Liver (tissue), 9 donors: ENCODE results near the gene UMPS. TPM values are rescaled to one million over a fixed set of nuclear protein-coding genes. Genes with fewer than 3 reads are reported as not detected.

Source experiments
- DNase-seq: peaks from one replicate; pipeline ENCODE4 v3.0.0-alpha.2; 2017; ENCODE audit warnings: low spot score
- H3K27ac ChIP-seq, 2 donors: one replicate each; pipeline ENCODE4 v1.7.0; 2013; ENCODE audit warnings: inconsistent platforms in 2 of 2, low read length in 2 of 2, control low read depth in 1 of 2, low read depth in 1 of 2, mild to moderate bottlenecking in 1 of 2
- H3K27me3 ChIP-seq, 4 donors: one replicate each; pipeline versions ENCODE4 v1.6.1 to v1.7.0; 2013; ENCODE audit warnings: low read length in 3 of 4, inconsistent platforms in 1 of 4, mild to moderate bottlenecking in 1 of 4, moderate library complexity in 1 of 4; ENCODE audit not compliant: control insufficient read depth in 4 of 4, insufficient read depth in 4 of 4
- H3K36me3 ChIP-seq, 4 donors: one replicate each; pipeline versions ENCODE4 v1.6.1 to v1.7.0; 2013; ENCODE audit warnings: low read length in 3 of 4, mild to moderate bottlenecking in 3 of 4, low read depth in 1 of 4, moderate library complexity in 1 of 4; ENCODE audit not compliant: control insufficient read depth in 4 of 4, insufficient read depth in 3 of 4
- H3K4me1 ChIP-seq, 4 donors: one replicate each; pipeline versions ENCODE4 v1.6.1 to v1.7.0; 2013; ENCODE audit warnings: low read length in 3 of 4, mild to moderate bottlenecking in 3 of 4, moderate library complexity in 1 of 4; ENCODE audit not compliant: control insufficient read depth in 4 of 4, insufficient read depth in 4 of 4
- H3K4me3 ChIP-seq, 3 donors: one replicate each; pipeline versions ENCODE4 v1.6.1 to v1.7.0; 2013; ENCODE audit warnings: low read length in 3 of 3, control low read depth in 1 of 3, low read depth in 1 of 3, mild to moderate bottlenecking in 1 of 3
- H3K9ac ChIP-seq, 2 donors: one replicate each; pipeline ENCODE4 v1.7.0; 2013; ENCODE audit warnings: low read length in 2 of 2, mild to moderate bottlenecking in 2 of 2, moderate library complexity in 2 of 2, control low read depth in 1 of 2, low read depth in 1 of 2
- H3K9me3 ChIP-seq, 4 donors: one replicate each; pipeline versions ENCODE4 v1.6.1 to v1.7.0; 2013; ENCODE audit warnings: low read length in 3 of 4; ENCODE audit not compliant: control insufficient read depth in 4 of 4
- ATF3 ChIP-seq: IDR thresholded peaks from 2 replicates; pipeline ENCODE4 v1.6.1; 2016; ENCODE audit warnings: antibody characterized with exemption
- CTCF ChIP-seq: fragments of 150-350 bp; IDR thresholded peaks from 2 replicates; pipeline ENCODE4 v1.5.1; 2017; ENCODE audit warnings: improper control_type of control experiment, low read depth, low read length; ENCODE audit not compliant: missing input control
- EGR1 ChIP-seq, 2 donors: IDR thresholded peaks; 2 replicates each; pipeline ENCODE4 v1.6.1; 2016 to 2018; ENCODE audit warnings: antibody characterized with exemption in 2 of 2, low read depth in 2 of 2
- FOXA1 ChIP-seq: IDR thresholded peaks from 2 replicates; pipeline ENCODE4 v1.6.1; 2016; ENCODE audit warnings: antibody characterized with exemption
- FOXA2 ChIP-seq: IDR thresholded peaks from 2 replicates; pipeline ENCODE4 v1.6.1; 2016; ENCODE audit warnings: antibody characterized with exemption
- GABPA ChIP-seq, 2 donors: IDR thresholded peaks in 1 of 2; conservative IDR thresholded peaks in 1 of 2; 2 replicates each; pipeline ENCODE4 v1.6.1; 2016; ENCODE audit warnings: antibody characterized with exemption in 2 of 2, mild to moderate bottlenecking in 1 of 2, moderate library complexity in 1 of 2
- HNF4A ChIP-seq, 2 donors: conservative IDR thresholded peaks; 2 replicates each; pipeline ENCODE4 v1.6.1; 2016; ENCODE audit warnings: antibody characterized with exemption in 2 of 2, mild to moderate bottlenecking in 2 of 2
- HNF4G ChIP-seq: IDR thresholded peaks from 2 replicates; pipeline ENCODE4 v1.6.1; 2016; ENCODE audit warnings: antibody characterized with exemption
- MAX ChIP-seq: IDR thresholded peaks from 2 replicates; pipeline ENCODE4 v1.6.1; 2016; ENCODE audit warnings: antibody characterized with exemption
- RAD21 ChIP-seq, 2 donors: IDR thresholded peaks; 2 replicates each; pipeline ENCODE4 v1.6.1; 2016; ENCODE audit warnings: antibody characterized with exemption in 2 of 2, mild to moderate bottlenecking in 2 of 2
- REST ChIP-seq: IDR thresholded peaks from 2 replicates; pipeline ENCODE4 v1.6.1; 2016; ENCODE audit warnings: antibody characterized with exemption, mild to moderate bottlenecking
- SP1 ChIP-seq: IDR thresholded peaks from 2 replicates; pipeline ENCODE4 v1.6.1; 2018; ENCODE audit warnings: antibody characterized with exemption, mild to moderate bottlenecking
- YY1 ChIP-seq: IDR thresholded peaks from 2 replicates; pipeline ENCODE4 v1.6.1; 2016; ENCODE audit warnings: antibody characterized with exemption, mild to moderate bottlenecking
- ZBTB33 ChIP-seq: IDR thresholded peaks from 2 replicates; pipeline ENCODE4 v1.6.1; 2016; ENCODE audit warnings: antibody characterized with exemption
- WGBS: extraction: QIAGEN DNeasy Blood & Tissue Kit; methylation state at CpG from one replicate; pipeline ENCODE4 v1.1.7; 2013; 5-methylcytosine and 5-hydroxymethylcytosine counted together
- polyA plus RNA-seq, 2 donors: library from polyadenylated mRNA; stranded (reverse) in 1 of 2; unstranded in 1 of 2; fragments of 200-250 nt in 1 of 2; fragments of >200 nt in 1 of 2; fragmentation: Nextera tagmentation in 1 of 2; extraction: Ambion mirVana in 1 of 2; gene quantifications; one replicate each; pipeline versions ENCODE4 v1.2.1 to v1.2.3, GENCODE V29; 2013 to 2015
- total RNA-seq, 2 donors: library from RNA; depleted of rRNA; stranded (reverse); fragments of >200 nt; gene quantifications; one replicate each; pipeline ENCODE4 v1.2.3, GENCODE V29; 2014
- donor health status: healthy.
- donor health status: healthy.
- donor health status: healthy.
- donor health status: healthy.
- donor health status: healthy.

The UMPS gene
- total and polyA plus RNA-seq, 4 donors: 21.3 to 39.4 (median 26.0) TPM

- no peak for TF ChIP-seq GABPA (IDR thresholded peaks at IDR 0.05 in 1 of 2, conservative IDR thresholded peaks at IDR 0.05 in 1 of 2)
- TF ChIP-seq ATF3: no peak
- TF ChIP-seq HNF4A (conservative IDR thresholded peaks at IDR 0.05): no peak
- no peak for TF ChIP-seq ZBTB33
- TF ChIP-seq FOXA1: no peak
- no peak for TF ChIP-seq CTCF
- no peak for TF ChIP-seq FOXA2
- no peak for TF ChIP-seq HNF4G
- TF ChIP-seq MAX: no peak
- TF ChIP-seq YY1: no peak
- TF ChIP-seq RAD21 (IDR thresholded peaks at IDR 0.05): no peak
- no peak for TF ChIP-seq SP1
These were observed 36.2 kb downstream of the UMPS start for GRCh38 chr3:124766113-124767095.

GRCh38 chr3:124767264-124767663, 37.0 kb downstream of the UMPS start:
- WGBS: 84% methylated on average over 5 of the region's 5 CpGs
- no peak overlapping the region for H3K4me3 ChIP-seq
- no peaks in the 10 kb centered on the region for H3K9me3 ChIP-seq
- no peaks in the 10 kb centered on the region for H3K27me3 ChIP-seq
- H3K27ac ChIP-seq: no peak overlapping the region
- no peak overlapping the region for H3K9ac ChIP-seq
- TF ChIP-seq RAD21 (IDR thresholded peaks at IDR 0.05) (no peak), ATF3 (no peak), HNF4G (no peak), HNF4A (conservative IDR thresholded peaks at IDR 0.05) (no peak), FOXA1 (no peak), EGR1 (IDR thresholded peaks at IDR 0.05; ENCODE audit: low read depth in 2 of 2) (no peak), REST (no peak)
- H3K4me1 ChIP-seq: peaks cover 0 to 9% (median 3%) of the 10 kb centered on the region in 4 donors
- H3K36me3 ChIP-seq: peaks cover 8 to 53% (median 34%) of the 10 kb centered on the region in 4 donors
- no peak for DNase-seq

More at GRCh38 chr3:124766113-124767095, 36.2 kb downstream of the UMPS start:
- Histone ChIP-seq H3K27ac (no peak overlapping the region), H3K9me3 (no peaks in the 10 kb centered on the region), H3K27me3 (no peaks in the 10 kb centered on the region), H3K4me3 (no peak overlapping the region), H3K4me1 (peaks cover 0 to 13% (median 10%) of the 10 kb centered on the region in 4 donors), H3K36me3 (peaks cover 8 to 53% (median 31%) of the 10 kb centered on the region in 4 donors), H3K9ac (no peak overlapping the region)
- no peak for DNase-seq
- 91% methylated on average over 16 of the region's 16 CpGs for WGBS
